Upper lobe of right lung (tissue), 1 donor: ENCODE data around the gene OXA1L. TPM values are rescaled to one million over a fixed set of nuclear protein-coding genes. Genes with fewer than 3 reads are reported as not detected.

Experiments used
- ATAC-seq: fragments of 200-7000 bp; cut with Tn5 transposase; one replicate; pipeline ENCODE4 v1.9.1; 2020; ENCODE audit warnings: mild to moderate bottlenecking, moderate library complexity
- DNase-seq: peaks from one replicate; pipeline ENCODE4 v3.0.0-alpha.2; 2020
- H3K27ac ChIP-seq: fragments of 200-600 bp; one replicate; pipeline ENCODE4 v1.8.0; 2022
- H3K27me3 ChIP-seq: fragments of 200-600 bp; one replicate; pipeline ENCODE4 v1.8.0; 2022; ENCODE audit warnings: mild to moderate bottlenecking
- H3K36me3 ChIP-seq: fragments of 200-600 bp; one replicate; pipeline ENCODE4 v1.8.0; 2022
- H3K4me1 ChIP-seq: fragments of 200-600 bp; one replicate; pipeline ENCODE4 v1.8.0; 2022
- H3K4me3 ChIP-seq: fragments of 200-600 bp; one replicate; pipeline ENCODE4 v1.8.0; 2022; ENCODE audit warnings: mild to moderate bottlenecking
- H3K9me3 ChIP-seq: fragments of 200-600 bp; one replicate; pipeline ENCODE4 v1.8.0; 2022
- intact Hi-C: fragments of 100-400 bp; cut with DNase I; formaldehyde crosslinking; loops from one replicate; pipeline ENCODE4 v1.11.0; 2022
- total RNA-seq: library from RNA; stranded (reverse); fragmentation: NEBNext Ultra II Directional; extraction: Animal tissue kit (Norgen Biotek cat#: 25700); gene quantifications from one replicate; pipeline ENCODE4 v1.2.1, GENCODE V29; 2021
- TF ChIP-seq, protein P1 (sequence below): fragments of 200-600 bp; IDR thresholded peaks from one replicate; pipeline ENCODE4 v1.8.0; 2022; ENCODE audit warnings: antibody characterized with exemption
- donor health status: DM: no; HTN: yes; CAD: no; lungs with severe emphysema.

OXA1L gene
- total RNA-seq, 1 donor from 2014 or later: 105 TPM

DNA sequence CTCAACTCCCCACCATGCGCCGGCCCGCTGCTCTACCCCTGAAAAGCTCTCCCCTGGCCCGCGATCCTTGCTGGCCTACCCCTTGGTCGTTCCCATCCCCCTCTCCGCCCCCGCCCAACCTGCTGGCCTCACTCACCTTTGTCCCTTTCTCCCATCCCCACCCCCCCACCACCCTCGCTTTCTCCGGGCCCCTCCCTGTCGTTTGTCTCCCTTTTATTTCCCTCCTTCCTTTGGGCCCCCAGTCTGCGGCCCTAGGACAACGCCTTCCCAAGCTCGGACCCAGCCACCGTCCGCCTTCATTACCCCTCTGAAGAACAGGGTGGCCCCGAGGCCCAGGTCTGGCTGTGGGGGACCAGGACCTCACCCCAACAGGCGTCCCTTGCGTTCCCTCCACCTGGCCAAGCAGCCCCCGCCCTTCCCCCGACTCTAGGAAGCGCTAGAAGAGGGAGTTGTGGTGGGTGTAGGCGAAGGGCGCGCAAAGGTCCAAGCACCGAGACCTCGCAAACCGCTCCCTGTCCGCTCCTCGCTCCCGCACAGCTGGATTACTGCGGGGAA is 55.6 kb downstream of the OXA1L start:
- Histone ChIP-seq H3K27ac (peak overlapping the region; percentile 74), H3K36me3 (no peaks in the 10 kb centered on the region), H3K27me3 (no peaks in the 10 kb centered on the region), H3K4me3 (peak overlapping the region; percentile 45), H3K4me1 (peaks cover 43% of the 10 kb centered on the region), H3K9me3 (no peaks in the 10 kb centered on the region)
- TF ChIP-seq, protein P1, sequence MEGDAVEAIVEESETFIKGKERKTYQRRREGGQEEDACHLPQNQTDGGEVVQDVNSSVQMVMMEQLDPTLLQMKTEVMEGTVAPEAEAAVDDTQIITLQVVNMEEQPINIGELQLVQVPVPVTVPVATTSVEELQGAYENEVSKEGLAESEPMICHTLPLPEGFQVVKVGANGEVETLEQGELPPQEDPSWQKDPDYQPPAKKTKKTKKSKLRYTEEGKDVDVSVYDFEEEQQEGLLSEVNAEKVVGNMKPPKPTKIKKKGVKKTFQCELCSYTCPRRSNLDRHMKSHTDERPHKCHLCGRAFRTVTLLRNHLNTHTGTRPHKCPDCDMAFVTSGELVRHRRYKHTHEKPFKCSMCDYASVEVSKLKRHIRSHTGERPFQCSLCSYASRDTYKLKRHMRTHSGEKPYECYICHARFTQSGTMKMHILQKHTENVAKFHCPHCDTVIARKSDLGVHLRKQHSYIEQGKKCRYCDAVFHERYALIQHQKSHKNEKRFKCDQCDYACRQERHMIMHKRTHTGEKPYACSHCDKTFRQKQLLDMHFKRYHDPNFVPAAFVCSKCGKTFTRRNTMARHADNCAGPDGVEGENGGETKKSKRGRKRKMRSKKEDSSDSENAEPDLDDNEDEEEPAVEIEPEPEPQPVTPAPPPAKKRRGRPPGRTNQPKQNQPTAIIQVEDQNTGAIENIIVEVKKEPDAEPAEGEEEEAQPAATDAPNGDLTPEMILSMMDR: no peak
- intact Hi-C loops: loop anchor here (5.0 kb wide), 1 partner anchor 35 kb away; no protein-coding TSS in a partner anchor
- no peak for DNase-seq
- no peak for ATAC-seq

Other genes with a start within 250 kb of the OXA1L start
- 184 TPM for gene DAD1, start 177.5 kb upstream of the OXA1L start, total RNA-seq
- 34.2 TPM for gene ABHD4, start 168.4 kb upstream of the OXA1L start, total RNA-seq
- not detected for gene OR6J1, start 122.3 kb upstream of the OXA1L start, total RNA-seq
- gene SLC7A7, start 48.7 kb downstream of the OXA1L start, total RNA-seq: 84.4 TPM
- gene MRPL52, start 63.2 kb downstream of the OXA1L start, total RNA-seq: 58.4 TPM
- gene MMP14, start 69.9 kb downstream of the OXA1L start, total RNA-seq: 149 TPM
- gene LRP10, start 105.1 kb downstream of the OXA1L start, total RNA-seq: 142 TPM
- gene REM2, start 116.5 kb downstream of the OXA1L start, total RNA-seq: 0.41 TPM
- gene RBM23, start 152.5 kb downstream of the OXA1L start, total RNA-seq: 83.5 TPM
- 38.9 TPM for gene PRMT5, start 162.7 kb downstream of the OXA1L start, total RNA-seq
- 44.7 TPM for gene HAUS4, start 190.4 kb downstream of the OXA1L start, total RNA-seq
- gene AJUBA, start 215.9 kb downstream of the OXA1L start, total RNA-seq: 37.8 TPM
- 8.4 TPM for gene C14orf93, start 243.5 kb downstream of the OXA1L start, total RNA-seq